ENCODE measurements around the gene SMIM12. TPM values are rescaled to one million over a fixed set of nuclear protein-coding genes. Genes with fewer than 3 reads are reported as not detected.

Gene SMIM12
- polyA plus RNA-seq, 1 experiment, result 41.7 TPM

- ChIA-PET CTCF (interaction anchor here (0.6 to 1.9 kb wide), 2 partner anchors 9 to 905 kb away, joined by 4 to 18 read pairs; no protein-coding TSS in a partner anchor), POLR2A (interaction anchor here (0.6 kb wide), 1 partner anchor 16 kb away, joined by 3 read pairs; the partner anchor contains the start of gene SMIM12)
Observed at GRCh38 chr1:34843392-34844251, 15.9 kb downstream of the SMIM12 start.

GRCh38 chr1:34842952-34843371 lies 16.6 kb downstream of the SMIM12 start:
- TF ChIP-seq CTCF (IDR thresholded peaks at IDR 0.05; ENCODE audit: low read depth, low read length), result no peak
- no peak overlapping the region for H3K27ac ChIP-seq (ENCODE audit: low read depth, low read length)
- H3K4me3 ChIP-seq (ENCODE audit: low read depth, low read length), result no peak overlapping the region
- DNase-seq (ENCODE audit: low read depth, low spot score), result no peak
- CTCF ChIA-PET, result interaction anchor here (0.6 to 3.6 kb wide), 3 partner anchors 10 to 905 kb away, joined by 3 to 27 read pairs (median 4); partner anchors contain the start of gene SMIM12
- H3K27me3 ChIP-seq (ENCODE audit: control insufficient read depth, insufficient read depth, low read length), result no peaks in the 10 kb centered on the region
- POLR2A ChIA-PET, result no interaction called here
- H3K9me3 ChIP-seq (ENCODE audit: control insufficient read depth, insufficient read depth, low read length), result no peaks in the 10 kb centered on the region

More at GRCh38 chr1:34843392-34844251, 15.9 kb downstream of the SMIM12 start:
- H3K4me3 ChIP-seq (ENCODE audit: low read depth, low read length), result no peak overlapping the region
- H3K27me3 ChIP-seq (ENCODE audit: control insufficient read depth, insufficient read depth, low read length), result no peaks in the 10 kb centered on the region
- no peak overlapping the region for H3K27ac ChIP-seq (ENCODE audit: low read depth, low read length)
- no peak for TF ChIP-seq CTCF (IDR thresholded peaks at IDR 0.05; ENCODE audit: low read depth, low read length)
- no peaks in the 10 kb centered on the region for H3K9me3 ChIP-seq (ENCODE audit: control insufficient read depth, insufficient read depth, low read length)
- DNase-seq (ENCODE audit: low read depth, low spot score), result no peak

GRCh38 chr1:34842073-34842472 lies 17.5 kb downstream of the SMIM12 start:
- Histone ChIP-seq H3K4me3 (ENCODE audit: low read depth, low read length) (no peak overlapping the region), H3K27ac (ENCODE audit: low read depth, low read length) (no peak overlapping the region), H3K9me3 (ENCODE audit: control insufficient read depth, insufficient read depth, low read length) (no peaks in the 10 kb centered on the region), H3K27me3 (ENCODE audit: control insufficient read depth, insufficient read depth, low read length) (no peaks in the 10 kb centered on the region)
- POLR2A ChIA-PET, result no interaction called here
- DNase-seq (ENCODE audit: low read depth, low spot score), result no peak
- no peak for TF ChIP-seq CTCF (IDR thresholded peaks at IDR 0.05; ENCODE audit: low read depth, low read length)
- CTCF ChIA-PET, result interaction anchor here (1.2 to 3.6 kb wide), 2 partner anchors 11 to 17 kb away, joined by 3 to 27 read pairs; partner anchors contain the start of gene SMIM12

- ChIA-PET POLR2A (no interaction called here), CTCF (interaction anchor here (3.6 kb wide), 1 partner anchor 12 kb away, joined by 27 read pairs; no protein-coding TSS in a partner anchor)
- no peak for TF ChIP-seq CTCF (IDR thresholded peaks at IDR 0.05; ENCODE audit: low read depth, low read length)
- DNase-seq (ENCODE audit: low read depth, low spot score), result no peak
- no peaks in the 10 kb centered on the region for H3K27me3 ChIP-seq (ENCODE audit: control insufficient read depth, insufficient read depth, low read length)
- no peak overlapping the region for H3K4me3 ChIP-seq (ENCODE audit: low read depth, low read length)
- no peak overlapping the region for H3K27ac ChIP-seq (ENCODE audit: low read depth, low read length)
- no peaks in the 10 kb centered on the region for H3K9me3 ChIP-seq (ENCODE audit: control insufficient read depth, insufficient read depth, low read length)
Observed at GRCh38 chr1:34840426-34840825, 19.1 kb downstream of the SMIM12 start.
